BLaER1 (cell line): ENCODE results near the gene BLVRB.

Experiments
- H3K27ac ChIP-seq: shearing (Covaris generic); formaldehyde crosslinking; 2 replicates; pipeline ENCODE4 v1.8.1; 2022
- H3K27me3 ChIP-seq: shearing (Covaris generic); formaldehyde crosslinking; 2 replicates; pipeline ENCODE4 v1.8.1; 2022
- H3K36me3 ChIP-seq: shearing (Covaris generic); formaldehyde crosslinking; 2 replicates; pipeline ENCODE4 v1.8.1; 2022
- H3K4me1 ChIP-seq: shearing (Covaris generic); formaldehyde crosslinking; 2 replicates; pipeline ENCODE4 v1.8.1; 2022
- H3K4me2 ChIP-seq: shearing (Covaris generic); formaldehyde crosslinking; 2 replicates; pipeline ENCODE4 v1.8.1; 2022
- H3K4me3 ChIP-seq: shearing (Covaris generic); formaldehyde crosslinking; 2 replicates; pipeline ENCODE4 v1.8.1; 2022
- H3K9ac ChIP-seq: shearing (Covaris generic); formaldehyde crosslinking; 2 replicates; pipeline ENCODE4 v1.8.1; 2022
- H3K9me3 ChIP-seq: shearing (Covaris generic); formaldehyde crosslinking; 2 replicates; pipeline ENCODE4 v1.8.1; 2022
- H4K20me1 ChIP-seq: shearing (Covaris generic); formaldehyde crosslinking; 2 replicates; pipeline ENCODE4 v1.8.1; 2022
- Cebpa-rat ChIP-seq: shearing (Covaris generic); IDR thresholded peaks from 2 replicates; pipeline ENCODE4 v1.8.1; 2022

Gene BLVRB

GRCh38 chr19:40465557-40466218, at the start of gene BLVRB:
Gene BLVRB (minus strand): TSS chr19:40465745. CDS start chr19:40465688, 57 bp downstream.
- Histone ChIP-seq H3K4me3 (peak within 1 kb of the TSS; percentile 76), H3K27ac (peak within 1 kb of the TSS; percentile 68; the same call in 1 of the 2 replicates), H3K36me3 (no peaks in the 10 kb centered on the region), H3K9me3 (no peaks in the 10 kb centered on the region), H3K4me2 (peak within 1 kb of the TSS; percentile 93), H3K27me3 (peaks cover 5% of the 10 kb centered on the region; the same call in 1 of the 2 replicates), H3K9ac (peak within 1 kb of the TSS; percentile 80), H3K4me1 (peaks cover 34% of the 10 kb centered on the region), H4K20me1 (no peaks in the 10 kb centered on the region)
- no peak for TF ChIP-seq Cebpa-rat

- Histone ChIP-seq H3K27me3 (no peaks in the 10 kb centered on the region), H4K20me1 (no peaks in the 10 kb centered on the region), H3K36me3 (no peaks in the 10 kb centered on the region), H3K4me2 (no peak overlapping the region), H3K27ac (no peak overlapping the region), H3K9me3 (peaks cover 12% of the 10 kb centered on the region), H3K4me3 (no peak overlapping the region), H3K4me1 (no peaks in the 10 kb centered on the region), H3K9ac (no peak overlapping the region)
- no peak for TF ChIP-seq Cebpa-rat
Observed at GRCh38 chr19:40513741-40514315, 48.3 kb upstream of the BLVRB start.

GRCh38 chr19:40513345-40513678, 47.8 kb upstream of the BLVRB start:
- Histone ChIP-seq H3K4me1 (no peaks in the 10 kb centered on the region), H3K4me3 (no peak overlapping the region), H3K9me3 (peaks cover 12% of the 10 kb centered on the region), H3K36me3 (no peaks in the 10 kb centered on the region), H4K20me1 (no peaks in the 10 kb centered on the region), H3K9ac (no peak overlapping the region), H3K4me2 (no peak overlapping the region), H3K27me3 (no peaks in the 10 kb centered on the region), H3K27ac (no peak overlapping the region)
- TF ChIP-seq Cebpa-rat: no peak

GRCh38 chr19:40512473-40513344, 47.2 kb upstream of the BLVRB start:
- Histone ChIP-seq H3K4me3 (no peak overlapping the region), H3K27me3 (no peaks in the 10 kb centered on the region)
- TF ChIP-seq Cebpa-rat: no peak

DNA sequence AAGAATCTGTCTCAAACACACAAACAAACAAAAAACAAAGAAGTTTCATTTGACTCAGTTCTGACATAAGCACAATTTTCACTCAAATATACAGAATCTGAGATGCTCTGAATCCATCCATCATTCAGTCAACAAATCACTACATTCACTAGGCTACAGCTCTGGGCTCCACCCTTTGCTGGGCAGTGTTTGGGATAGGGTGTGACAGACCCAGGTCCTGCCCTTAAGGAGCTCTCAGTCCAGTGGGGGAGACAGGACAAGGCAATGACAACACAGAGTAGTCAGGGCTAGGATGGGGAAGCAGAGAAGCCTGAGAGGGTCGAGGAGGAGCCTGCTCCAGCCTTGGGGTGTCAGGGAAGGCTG, 46.5 kb upstream of the BLVRB start:
- Histone ChIP-seq H3K4me2 (no peak overlapping the region), H3K4me3 (no peak overlapping the region), H3K36me3 (no peaks in the 10 kb centered on the region), H3K4me1 (no peaks in the 10 kb centered on the region), H3K9me3 (peaks cover 12% of the 10 kb centered on the region), H3K27ac (no peak overlapping the region), H4K20me1 (no peaks in the 10 kb centered on the region), H3K9ac (no peak overlapping the region), H3K27me3 (no peaks in the 10 kb centered on the region)
- TF ChIP-seq Cebpa-rat: no peak

More at GRCh38 chr19:40512473-40513344, 47.2 kb upstream of the BLVRB start:
- H4K20me1 ChIP-seq: no peaks in the 10 kb centered on the region
- H3K4me1 ChIP-seq: no peaks in the 10 kb centered on the region
- H3K9me3 ChIP-seq: peaks cover 12% of the 10 kb centered on the region
- no peak overlapping the region for H3K4me2 ChIP-seq
- no peak overlapping the region for H3K9ac ChIP-seq
- no peaks in the 10 kb centered on the region for H3K36me3 ChIP-seq
- no peak overlapping the region for H3K27ac ChIP-seq

- H3K4me2 ChIP-seq: no peak overlapping the region
- H3K9ac ChIP-seq: no peak overlapping the region
- no peak overlapping the region for H3K27ac ChIP-seq
- TF ChIP-seq Cebpa-rat: no peak
- no peaks in the 10 kb centered on the region for H3K27me3 ChIP-seq
- H3K9me3 ChIP-seq: peaks cover 12% of the 10 kb centered on the region
- no peaks in the 10 kb centered on the region for H3K36me3 ChIP-seq
- no peaks in the 10 kb centered on the region for H3K4me1 ChIP-seq
- no peaks in the 10 kb centered on the region for H4K20me1 ChIP-seq
- H3K4me3 ChIP-seq: no peak overlapping the region
Observed at GRCh38 chr19:40511487-40511886, 45.9 kb upstream of the BLVRB start.

DNA sequence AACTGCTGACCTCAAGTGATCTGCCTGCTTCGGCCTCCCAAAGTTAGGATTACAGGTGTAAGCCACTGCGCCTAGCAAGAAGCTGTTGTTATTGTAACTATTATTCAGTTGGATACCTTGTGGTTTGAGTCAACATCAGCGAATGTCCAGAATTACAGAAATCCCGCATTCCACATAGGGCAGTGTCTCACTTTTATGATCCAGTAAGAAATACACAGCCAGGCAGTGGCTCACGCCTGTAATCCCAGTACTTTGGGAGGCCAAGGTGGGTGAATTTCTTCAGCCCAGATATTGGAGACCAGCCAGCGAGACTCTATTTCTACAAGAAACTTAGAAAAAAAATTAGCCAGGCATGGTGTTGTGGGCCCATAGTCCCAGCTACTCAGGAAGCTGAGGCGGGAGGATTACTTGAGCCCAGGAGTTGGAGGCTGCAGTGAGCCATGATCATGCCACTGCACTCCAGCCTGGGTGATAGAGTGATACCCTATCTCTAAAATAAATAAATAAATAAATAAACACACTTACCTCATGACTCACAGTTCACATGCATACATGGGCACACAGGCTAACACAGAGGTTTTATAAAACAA, 45.1 kb upstream of the BLVRB start:
- no peaks in the 10 kb centered on the region for H3K36me3 ChIP-seq
- no peak overlapping the region for H3K27ac ChIP-seq
- H3K27me3 ChIP-seq: no peaks in the 10 kb centered on the region
- TF ChIP-seq Cebpa-rat: no peak
- no peak overlapping the region for H3K4me3 ChIP-seq
- no peaks in the 10 kb centered on the region for H4K20me1 ChIP-seq
- H3K4me1 ChIP-seq: no peaks in the 10 kb centered on the region
- no peak overlapping the region for H3K4me2 ChIP-seq
- H3K9ac ChIP-seq: no peak overlapping the region
- peaks cover 12% of the 10 kb centered on the region for H3K9me3 ChIP-seq

GRCh38 chr19:40508739-40509260, 43.3 kb upstream of the BLVRB start:
- no peak overlapping the region for H3K4me3 ChIP-seq
- no peaks in the 10 kb centered on the region for H3K4me1 ChIP-seq
- no peaks in the 10 kb centered on the region for H3K27me3 ChIP-seq
- no peak overlapping the region for H3K9ac ChIP-seq
- no peaks in the 10 kb centered on the region for H4K20me1 ChIP-seq
- no peak for TF ChIP-seq Cebpa-rat
- H3K4me2 ChIP-seq: no peak overlapping the region
- peaks cover 12% of the 10 kb centered on the region for H3K9me3 ChIP-seq
- no peak overlapping the region for H3K27ac ChIP-seq
- H3K36me3 ChIP-seq: no peaks in the 10 kb centered on the region

GRCh38 chr19:40507892-40508291, 42.3 kb upstream of the BLVRB start:
- no peaks in the 10 kb centered on the region for H4K20me1 ChIP-seq
- H3K36me3 ChIP-seq: no peaks in the 10 kb centered on the region
- H3K27ac ChIP-seq: no peak overlapping the region
- no peak overlapping the region for H3K4me3 ChIP-seq
- H3K4me1 ChIP-seq: peaks cover 4% of the 10 kb centered on the region; the same call in 1 of the 2 replicates
- H3K9ac ChIP-seq: no peak overlapping the region
- H3K27me3 ChIP-seq: no peaks in the 10 kb centered on the region
- H3K9me3 ChIP-seq: peaks cover 5% of the 10 kb centered on the region
- TF ChIP-seq Cebpa-rat: no peak
- no peak overlapping the region for H3K4me2 ChIP-seq

GRCh38 chr19:40506099-40506498, 40.6 kb upstream of the BLVRB start:
- no peak overlapping the region for H3K4me2 ChIP-seq
- no peaks in the 10 kb centered on the region for H3K9me3 ChIP-seq
- H3K27me3 ChIP-seq: no peaks in the 10 kb centered on the region
- no peaks in the 10 kb centered on the region for H3K36me3 ChIP-seq
- H4K20me1 ChIP-seq: no peaks in the 10 kb centered on the region
- no peak for TF ChIP-seq Cebpa-rat
- H3K4me1 ChIP-seq: peaks cover 6% of the 10 kb centered on the region; the same call in 1 of the 2 replicates
- H3K27ac ChIP-seq: no peak overlapping the region
- no peak overlapping the region for H3K4me3 ChIP-seq
- no peak overlapping the region for H3K9ac ChIP-seq
